GM12878 (cell line): Measurements from ENCODE around the gene F2.

Experiments used
- BACH1 ChIP-seq: fragments of 450-650 bp; IDR thresholded peaks from 2 replicates; pipeline ENCODE4 v1.6.1; 2017; ENCODE audit warnings: mild to moderate bottlenecking, borderline replicate concordance
- BCL3 ChIP-seq: IDR thresholded peaks from 2 replicates; pipeline ENCODE4 v1.6.1; 2011; ENCODE audit warnings: borderline replicate concordance, low read depth, mild to moderate bottlenecking, moderate library complexity, low read length; ENCODE audit not compliant: insufficient read depth, poor library complexity, severe bottlenecking
- CREB1 ChIP-seq: IDR thresholded peaks from 2 replicates; pipeline ENCODE4 v1.6.1; 2012; ENCODE audit warnings: low read depth, mild to moderate bottlenecking, inconsistent platforms
- EZH2 ChIP-seq: IDR thresholded peaks from 2 replicates; pipeline ENCODE4 v1.6.1; 2012; ENCODE audit warnings: low read depth, mild to moderate bottlenecking, control low read depth, inconsistent platforms, low read length, borderline replicate concordance; ENCODE audit not compliant: control insufficient read depth
- IRF3 ChIP-seq: fragments of 450-650 bp; IDR thresholded peaks from 2 replicates; pipeline ENCODE4 v1.6.1; 2014; ENCODE audit warnings: mild to moderate bottlenecking
- JUND ChIP-seq: IDR thresholded peaks from 2 replicates; pipeline ENCODE4 v1.6.1; 2012; ENCODE audit warnings: low read depth, mild to moderate bottlenecking, low read length, improper control_type of control experiment, moderate library complexity
- MAX ChIP-seq: IDR thresholded peaks from 2 replicates; pipeline ENCODE4 v1.6.1; 2012; ENCODE audit warnings: low read depth, low read length, improper control_type of control experiment
- NR2F1 ChIP-seq: fragments of 450-650 bp; conservative IDR thresholded peaks from 2 replicates; pipeline ENCODE4 v1.6.1; 2017; ENCODE audit warnings: mild to moderate bottlenecking
- POLR2AphosphoS5 ChIP-seq: IDR thresholded peaks from 2 replicates; pipeline ENCODE4 v1.6.1; 2011; ENCODE audit warnings: mild to moderate bottlenecking, low read length, inconsistent platforms
- RCOR1 ChIP-seq: conservative IDR thresholded peaks from 2 replicates; pipeline ENCODE4 v1.6.1; 2012; ENCODE audit warnings: low read depth, low read length, improper control_type of control experiment
- ZNF24 ChIP-seq: fragments of 450-650 bp; IDR thresholded peaks from 2 replicates; pipeline ENCODE4 v1.6.1; 2017; ENCODE audit warnings: antibody characterized with exemption, mild to moderate bottlenecking

GRCh38 chr11:46680164-46680760, 38.8 kb upstream of the F2 start:
- no peak for TF ChIP-seq CREB1
- no peak for TF ChIP-seq BACH1
- no peak for TF ChIP-seq RCOR1
- no peak for TF ChIP-seq POLR2AphosphoS5
- no peak for TF ChIP-seq MAX
- TF ChIP-seq JUND, result no peak
- TF ChIP-seq BCL3, result no peak
- no peak for TF ChIP-seq NR2F1
- TF ChIP-seq IRF3, result no peak
- no peak for TF ChIP-seq EZH2
- no peak for TF ChIP-seq ZNF24
